Measurements from ENCODE around the gene SUPT5H.
A peak's percentile ranks its signal among the peaks of the same experiment; 100 is the strongest.

Gene SUPT5H

DNA sequence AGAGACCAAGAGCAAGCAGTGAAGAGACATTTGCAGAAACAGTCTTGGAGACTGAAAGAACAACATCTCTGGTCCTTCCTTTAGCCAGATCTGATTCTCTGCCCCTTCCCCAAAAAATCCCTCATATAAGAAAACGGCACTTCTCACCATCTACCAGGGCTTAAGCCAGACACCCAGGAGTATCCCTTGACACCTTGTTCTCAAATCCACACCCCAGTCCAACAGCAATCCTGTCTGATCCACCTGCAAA, 34.6 kb upstream of the SUPT5H start:
- TF ChIP-seq, protein P1, sequence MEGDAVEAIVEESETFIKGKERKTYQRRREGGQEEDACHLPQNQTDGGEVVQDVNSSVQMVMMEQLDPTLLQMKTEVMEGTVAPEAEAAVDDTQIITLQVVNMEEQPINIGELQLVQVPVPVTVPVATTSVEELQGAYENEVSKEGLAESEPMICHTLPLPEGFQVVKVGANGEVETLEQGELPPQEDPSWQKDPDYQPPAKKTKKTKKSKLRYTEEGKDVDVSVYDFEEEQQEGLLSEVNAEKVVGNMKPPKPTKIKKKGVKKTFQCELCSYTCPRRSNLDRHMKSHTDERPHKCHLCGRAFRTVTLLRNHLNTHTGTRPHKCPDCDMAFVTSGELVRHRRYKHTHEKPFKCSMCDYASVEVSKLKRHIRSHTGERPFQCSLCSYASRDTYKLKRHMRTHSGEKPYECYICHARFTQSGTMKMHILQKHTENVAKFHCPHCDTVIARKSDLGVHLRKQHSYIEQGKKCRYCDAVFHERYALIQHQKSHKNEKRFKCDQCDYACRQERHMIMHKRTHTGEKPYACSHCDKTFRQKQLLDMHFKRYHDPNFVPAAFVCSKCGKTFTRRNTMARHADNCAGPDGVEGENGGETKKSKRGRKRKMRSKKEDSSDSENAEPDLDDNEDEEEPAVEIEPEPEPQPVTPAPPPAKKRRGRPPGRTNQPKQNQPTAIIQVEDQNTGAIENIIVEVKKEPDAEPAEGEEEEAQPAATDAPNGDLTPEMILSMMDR (IDR thresholded peaks at IDR 0.05; ENCODE audit: borderline replicate concordance, insufficient read depth, low read depth, low read length) = no peak
- no peak overlapping the region for H3K4me3 ChIP-seq (ENCODE audit: low read depth, low read length)

DNA sequence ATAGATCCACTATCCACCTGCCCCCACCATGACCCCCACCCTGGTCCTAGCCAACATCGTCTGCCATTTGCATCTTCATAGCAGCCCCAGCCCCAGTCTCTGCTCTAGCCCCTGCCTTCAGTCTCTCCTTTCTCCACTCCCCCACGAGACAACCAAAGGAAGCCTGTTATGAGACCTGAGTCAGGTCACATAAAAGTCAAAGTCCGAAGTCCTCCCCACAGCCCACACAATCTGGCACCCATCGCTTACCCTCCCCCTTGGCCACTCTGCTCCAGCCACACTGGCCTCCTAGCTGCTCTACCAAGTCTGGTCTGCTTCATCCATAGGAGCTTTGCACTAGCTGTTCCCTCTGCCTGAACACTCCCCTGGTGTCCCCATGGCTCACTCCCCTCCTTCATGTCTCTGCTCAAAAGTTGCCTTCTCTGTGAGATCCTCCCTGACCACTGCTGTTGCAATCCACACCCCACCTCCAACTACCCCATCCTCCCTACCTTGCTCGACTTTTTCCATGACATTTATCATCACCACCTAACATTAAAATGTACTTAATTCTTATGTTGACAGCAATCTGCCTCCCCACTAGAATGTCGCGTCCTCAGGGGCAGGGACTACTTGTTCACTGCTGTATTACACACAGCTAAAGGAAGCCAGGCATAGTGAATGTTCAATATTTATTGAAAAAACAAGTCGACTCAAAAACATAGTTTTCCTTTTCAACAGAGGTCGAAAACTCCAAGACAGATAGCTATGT, 34.1 kb upstream of the SUPT5H start:
- TF ChIP-seq, protein P1 (IDR thresholded peaks at IDR 0.05; ENCODE audit: borderline replicate concordance, insufficient read depth, low read depth, low read length) = no peak
- H3K4me3 ChIP-seq (ENCODE audit: low read depth, low read length) = no peak overlapping the region

DNA sequence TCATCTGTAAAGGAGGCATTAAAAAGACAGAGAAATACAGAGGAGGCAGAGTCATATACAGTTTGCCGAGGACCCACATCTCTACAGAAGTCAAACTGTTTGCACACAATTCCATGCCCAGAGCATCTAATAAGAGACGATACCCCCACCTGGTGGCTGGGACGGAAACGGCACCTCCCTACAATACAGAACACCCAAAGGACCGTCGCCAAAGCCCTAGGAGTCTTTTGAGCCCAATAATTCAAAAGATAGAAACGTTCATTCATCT, 33.6 kb upstream of the SUPT5H start:
- no peak overlapping the region for H3K4me3 ChIP-seq (ENCODE audit: low read depth, low read length)
- TF ChIP-seq, protein P1 (IDR thresholded peaks at IDR 0.05; ENCODE audit: borderline replicate concordance, insufficient read depth, low read depth, low read length) = peak; percentile 82

DNA sequence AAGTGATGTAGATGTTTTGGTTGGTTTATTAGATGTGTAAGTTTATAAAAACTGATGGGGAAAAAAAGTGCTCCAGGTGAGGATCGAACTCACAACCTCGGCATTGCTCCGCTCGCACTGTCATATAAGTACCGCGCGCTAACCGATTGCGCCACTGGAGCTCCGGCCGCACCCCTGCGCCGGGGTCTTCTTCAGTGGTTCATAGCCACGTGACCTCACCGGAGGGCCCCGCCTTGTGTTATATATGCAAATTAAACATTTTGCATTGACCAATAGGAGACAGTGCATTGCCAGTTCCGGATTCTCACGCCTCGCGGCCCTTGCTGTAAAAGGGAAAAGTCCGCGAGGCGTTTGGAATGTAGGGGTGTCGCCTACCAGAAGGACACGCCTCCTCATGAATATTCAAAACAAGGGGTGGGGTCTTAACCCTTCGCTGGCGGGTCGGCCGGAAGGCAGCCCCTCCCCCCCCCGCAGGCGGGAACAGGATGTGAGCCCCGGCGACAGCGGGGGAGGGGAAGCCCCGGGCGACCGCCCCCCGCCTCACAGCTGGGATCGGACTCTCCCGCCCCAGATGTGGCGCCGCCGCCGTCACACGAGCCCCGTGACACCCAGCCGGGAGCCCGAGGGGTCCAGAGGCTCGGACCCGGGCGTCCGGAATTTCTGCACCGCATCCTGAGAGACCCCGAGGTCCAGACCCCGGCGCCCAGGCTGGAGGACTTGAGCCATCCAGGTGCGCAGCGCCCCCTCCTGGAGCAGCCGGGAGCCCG, 33.1 kb upstream of the SUPT5H start, which contains the start of gene PLEKHG2:
Gene PLEKHG2 (plus strand): TSS at position 570 of the 767 bp plus-strand sequence. CDS start 1,418 bp downstream, outside the sequence.
- TF ChIP-seq, protein P1 (IDR thresholded peaks at IDR 0.05; ENCODE audit: borderline replicate concordance, insufficient read depth, low read depth, low read length) = peak; percentile 91

DNA sequence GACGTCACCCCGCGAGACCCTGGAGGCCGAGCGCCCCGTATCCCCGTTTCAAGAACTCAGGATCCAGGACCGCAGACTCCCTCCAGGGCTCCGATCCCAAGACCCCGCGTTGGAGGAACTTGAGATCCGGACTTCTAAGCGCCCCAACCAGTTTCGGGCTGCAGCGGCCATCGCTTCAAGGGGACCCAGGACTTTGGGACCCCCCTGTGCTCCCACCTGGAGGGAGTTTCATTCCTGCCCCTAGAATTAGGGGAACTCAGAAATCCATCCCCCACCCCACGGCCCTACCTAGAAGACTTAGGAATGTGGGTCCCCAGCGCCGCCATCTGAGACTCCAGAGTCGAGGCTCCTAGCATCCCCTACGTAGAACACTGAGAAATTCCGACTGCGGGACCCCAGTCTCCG, 32.5 kb upstream of the SUPT5H start:
- TF ChIP-seq, protein P1 (IDR thresholded peaks at IDR 0.05; ENCODE audit: borderline replicate concordance, insufficient read depth, low read depth, low read length) = no peak

More for the DNA sequence above, 33.1 kb upstream of the SUPT5H start, which contains the start of gene PLEKHG2:
- peak within 1 kb of the TSS; percentile 84 for H3K4me3 ChIP-seq (ENCODE audit: low read depth, low read length)

DNA sequence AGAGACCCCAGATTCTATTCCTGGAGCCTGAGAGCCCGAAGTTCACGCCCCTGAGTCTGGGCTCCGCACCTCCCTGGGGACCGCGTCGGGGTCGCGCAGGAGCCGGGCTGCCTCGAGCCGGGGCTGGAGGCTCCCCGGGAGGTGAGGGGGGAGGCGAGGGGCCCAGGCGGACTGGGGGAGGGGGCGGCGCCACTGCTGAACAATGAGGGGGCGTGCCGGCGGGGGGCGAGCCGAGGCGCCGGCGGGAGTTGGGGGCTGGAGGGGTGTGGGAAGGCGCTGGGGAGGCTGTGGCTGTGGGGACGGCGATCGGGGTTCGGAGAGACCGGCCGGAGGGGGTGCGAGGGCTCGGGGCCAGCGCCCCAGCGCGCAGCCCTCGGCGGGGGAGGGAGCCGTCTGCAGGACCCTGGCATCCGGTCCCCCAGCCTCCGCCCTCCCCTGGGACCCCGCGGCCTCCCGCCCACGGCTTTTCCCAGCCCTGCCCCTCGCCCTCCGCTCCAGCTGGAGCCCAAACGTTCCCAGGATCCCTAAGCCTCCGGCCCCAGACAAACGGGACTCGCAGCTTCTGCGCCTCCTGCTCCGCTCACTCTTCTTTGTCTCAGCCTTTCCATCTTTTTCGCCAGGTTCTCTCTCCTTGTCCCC, 32.0 kb upstream of the SUPT5H start:
- H3K4me3 ChIP-seq (ENCODE audit: low read depth, low read length) = peak overlapping the region; percentile 84
- TF ChIP-seq, protein P1 (IDR thresholded peaks at IDR 0.05; ENCODE audit: borderline replicate concordance, insufficient read depth, low read depth, low read length) = no peak

More for the DNA sequence above, 32.5 kb upstream of the SUPT5H start:
- peak overlapping the region; percentile 84 for H3K4me3 ChIP-seq (ENCODE audit: low read depth, low read length)

Data from GM12875 (cell line).